Embryonic facial prominence (tissue), 1 donor: ENCODE results near the gene MARCKS.

ENCODE experiments used
- DNase-seq: peaks from one replicate; pipeline ENCODE4 v3.0.0-alpha.2; 2016; ENCODE audit errors: extremely low spot score

The MARCKS gene

GRCh38 chr6:113853252-113853651 is 3.9 kb upstream of the MARCKS start:
- no peak for DNase-seq

- DNase-seq: peak; percentile 92
Observed at GRCh38 chr6:113854531-113855499, 2.3 kb upstream of the MARCKS start.

- peak; percentile 63 for DNase-seq
Observed at GRCh38 chr6:113855500-113856374, 1.4 kb upstream of the MARCKS start.

GRCh38 chr6:113856375-113856624 is 845 bp upstream of the MARCKS start:
- DNase-seq: no peak

GRCh38 chr6:113857556-113858479 is 673 bp downstream of the MARCKS start:
- DNase-seq: peak; percentile 60

GRCh38 chr6:113858480-113859348 is 1.6 kb downstream of the MARCKS start:
- DNase-seq: peak; percentile 81

GRCh38 chr6:113859349-113860180 is 2.4 kb downstream of the MARCKS start:
- DNase-seq: no peak

GRCh38 chr6:113860181-113860955 is 3.2 kb downstream of the MARCKS start:
- no peak for DNase-seq

GRCh38 chr6:113862112-113862511 is 5.0 kb downstream of the MARCKS start:
- no peak for DNase-seq

GRCh38 chr6:113870917-113871316 is 13.8 kb downstream of the MARCKS start:
- no peak for DNase-seq

- DNase-seq: no peak
Observed at GRCh38 chr6:113871975-113872374, 14.8 kb downstream of the MARCKS start.

GRCh38 chr6:113873043-113873667 is 16.0 kb downstream of the MARCKS start:
- DNase-seq: no peak

GRCh38 chr6:113875470-113875869 is 18.3 kb downstream of the MARCKS start:
- no peak for DNase-seq

- no peak for DNase-seq
Observed at GRCh38 chr6:113876695-113877094, 19.6 kb downstream of the MARCKS start.

GRCh38 chr6:113879186-113880096 is 22.3 kb downstream of the MARCKS start:
- peak; percentile 77 for DNase-seq

GRCh38 chr6:113881478-113881980 is 24.4 kb downstream of the MARCKS start:
- DNase-seq: no peak

GRCh38 chr6:113882336-113883022 is 25.3 kb downstream of the MARCKS start:
- DNase-seq: no peak
